ENCODE results near the gene SMPD2. TPM values are rescaled to one million over a fixed set of nuclear protein-coding genes. Genes with fewer than 3 reads are reported as not detected.
A peak's percentile ranks its signal among the peaks of the same experiment; 100 is the strongest.

Gene SMPD2
- total RNA-seq, 2 donors from 2014 or later: 5.5 TPM

DNA sequence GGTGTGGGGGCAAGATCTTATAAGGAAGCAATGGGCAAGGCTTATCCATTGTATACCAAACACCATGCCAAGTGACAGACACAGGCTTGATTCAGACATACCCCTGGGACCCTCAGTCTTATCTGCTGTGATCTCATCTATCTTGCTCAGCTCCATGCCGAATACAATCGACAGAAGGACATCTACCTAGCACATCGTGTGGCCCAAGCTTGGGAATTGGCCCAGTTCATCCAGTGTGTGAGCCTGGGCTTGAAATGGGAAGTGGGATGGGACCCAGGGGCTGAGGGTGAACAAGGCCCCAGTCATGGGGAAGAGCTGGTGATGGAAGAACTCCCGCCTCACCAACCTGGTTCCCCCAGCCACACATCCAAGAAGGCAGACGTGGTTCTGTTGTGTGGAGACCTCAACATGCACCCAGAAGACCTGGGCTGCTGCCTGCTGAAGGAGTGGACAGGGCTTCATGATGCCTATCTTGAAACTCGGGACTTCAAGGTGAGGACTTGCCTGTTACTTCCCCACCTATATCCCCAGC, 1.9 kb downstream of the SMPD2 start:
- DNase-seq (ENCODE audit: low spot score): no peak
- Histone ChIP-seq H3K4me1 (peaks cover 0 to 20% of the 10 kb centered on the region in 2 donors), H3K9me3 (no peaks in the 10 kb centered on the region), H3K27me3 (no peaks in the 10 kb centered on the region), H3K27ac (no peak overlapping the region), H3K36me3 (peaks cover 5% of the 10 kb centered on the region), H3K4me3 (no peak overlapping the region)
- TF ChIP-seq, protein P1, sequence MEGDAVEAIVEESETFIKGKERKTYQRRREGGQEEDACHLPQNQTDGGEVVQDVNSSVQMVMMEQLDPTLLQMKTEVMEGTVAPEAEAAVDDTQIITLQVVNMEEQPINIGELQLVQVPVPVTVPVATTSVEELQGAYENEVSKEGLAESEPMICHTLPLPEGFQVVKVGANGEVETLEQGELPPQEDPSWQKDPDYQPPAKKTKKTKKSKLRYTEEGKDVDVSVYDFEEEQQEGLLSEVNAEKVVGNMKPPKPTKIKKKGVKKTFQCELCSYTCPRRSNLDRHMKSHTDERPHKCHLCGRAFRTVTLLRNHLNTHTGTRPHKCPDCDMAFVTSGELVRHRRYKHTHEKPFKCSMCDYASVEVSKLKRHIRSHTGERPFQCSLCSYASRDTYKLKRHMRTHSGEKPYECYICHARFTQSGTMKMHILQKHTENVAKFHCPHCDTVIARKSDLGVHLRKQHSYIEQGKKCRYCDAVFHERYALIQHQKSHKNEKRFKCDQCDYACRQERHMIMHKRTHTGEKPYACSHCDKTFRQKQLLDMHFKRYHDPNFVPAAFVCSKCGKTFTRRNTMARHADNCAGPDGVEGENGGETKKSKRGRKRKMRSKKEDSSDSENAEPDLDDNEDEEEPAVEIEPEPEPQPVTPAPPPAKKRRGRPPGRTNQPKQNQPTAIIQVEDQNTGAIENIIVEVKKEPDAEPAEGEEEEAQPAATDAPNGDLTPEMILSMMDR (IDR thresholded peaks at IDR 0.05): no peak

DNA sequence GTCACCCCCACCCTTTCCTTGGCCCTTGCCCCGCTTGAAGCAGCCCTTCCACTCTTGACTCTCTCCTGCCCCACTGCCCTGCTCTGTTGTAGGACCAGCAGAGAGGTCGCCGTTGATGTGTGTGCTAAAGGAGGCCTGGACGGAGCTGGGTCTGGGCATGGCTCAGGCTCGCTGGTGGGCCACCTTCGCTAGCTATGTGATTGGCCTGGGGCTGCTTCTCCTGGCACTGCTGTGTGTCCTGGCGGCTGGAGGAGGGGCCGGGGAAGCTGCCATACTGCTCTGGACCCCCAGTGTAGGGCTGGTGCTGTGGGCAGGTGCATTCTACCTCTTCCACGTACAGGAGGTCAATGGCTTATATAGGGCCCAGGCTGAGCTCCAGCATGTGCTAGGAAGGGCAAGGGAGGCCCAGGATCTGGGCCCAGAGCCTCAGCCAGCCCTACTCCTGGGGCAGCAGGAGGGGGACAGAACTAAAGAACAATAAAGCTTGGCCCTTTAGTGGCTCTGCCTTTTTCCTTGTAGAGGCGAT, 3.0 kb downstream of the SMPD2 start:
- TF ChIP-seq, protein P1 (IDR thresholded peaks at IDR 0.05): no peak
- H3K4me1 ChIP-seq: peaks cover 0 to 20% of the 10 kb centered on the region in 2 donors
- peaks cover 5% of the 10 kb centered on the region for H3K36me3 ChIP-seq
- H3K9me3 ChIP-seq: no peaks in the 10 kb centered on the region
- no peak for DNase-seq (ENCODE audit: low spot score)
- no peak overlapping the region for H3K4me3 ChIP-seq
- no peak overlapping the region for H3K27ac ChIP-seq
- no peaks in the 10 kb centered on the region for H3K27me3 ChIP-seq

DNA sequence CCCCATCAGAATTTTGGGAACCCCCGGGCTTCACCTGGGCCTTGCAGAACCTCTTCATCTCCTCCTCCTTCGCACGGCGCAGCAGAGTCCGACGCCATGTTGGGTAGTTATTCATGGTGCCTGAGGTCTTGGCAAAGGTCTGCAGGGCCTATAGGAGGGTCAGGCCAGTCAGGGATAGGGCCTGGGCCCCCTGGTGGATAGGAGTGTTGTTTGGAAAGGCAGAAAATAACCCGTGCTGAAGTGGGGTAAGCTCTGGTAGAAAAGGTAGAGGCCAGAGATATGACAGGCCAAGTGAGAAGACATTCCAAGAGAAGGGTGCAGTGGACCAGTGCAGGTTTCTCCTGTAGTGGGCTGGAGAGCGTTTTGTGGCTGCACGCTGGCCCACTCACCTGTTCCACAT, 4.9 kb downstream of the SMPD2 start:
- DNase-seq (ENCODE audit: low spot score): no peak
- Histone ChIP-seq H3K27ac (no peak overlapping the region), H3K36me3 (peaks cover 5% of the 10 kb centered on the region), H3K27me3 (no peaks in the 10 kb centered on the region), H3K9me3 (no peaks in the 10 kb centered on the region), H3K4me3 (no peak overlapping the region), H3K4me1 (peaks cover 0 to 12% of the 10 kb centered on the region in 2 donors)
- TF ChIP-seq, protein P1 (IDR thresholded peaks at IDR 0.05): no peak

DNA sequence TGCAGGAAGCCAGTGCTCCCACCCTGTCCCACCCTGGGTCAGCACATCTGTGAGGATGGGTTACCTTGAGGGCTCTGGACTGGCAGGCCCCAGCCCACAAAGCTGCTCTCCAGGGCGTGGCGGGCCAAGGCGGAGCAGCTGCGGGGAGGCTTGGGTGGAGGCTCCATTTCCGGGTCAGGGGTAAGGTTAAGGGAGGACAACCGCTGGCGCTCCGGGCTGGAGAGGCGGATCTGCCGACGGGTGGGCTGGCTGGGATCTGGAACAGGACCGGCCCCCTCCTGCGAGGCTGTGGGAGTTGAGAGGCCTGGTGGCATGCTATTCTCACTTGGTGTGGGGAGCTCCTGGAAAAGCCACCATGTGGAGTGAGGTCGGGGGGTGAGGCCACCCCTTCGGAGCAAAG, 5.5 kb downstream of the SMPD2 start:
- Histone ChIP-seq H3K27ac (no peak overlapping the region), H3K4me3 (no peak overlapping the region), H3K27me3 (no peaks in the 10 kb centered on the region), H3K9me3 (no peaks in the 10 kb centered on the region), H3K4me1 (peaks cover 0 to 11% of the 10 kb centered on the region in 2 donors), H3K36me3 (peaks cover 5% of the 10 kb centered on the region)
- DNase-seq (ENCODE audit: low spot score): no peak
- TF ChIP-seq, protein P1 (IDR thresholded peaks at IDR 0.05): no peak

DNA sequence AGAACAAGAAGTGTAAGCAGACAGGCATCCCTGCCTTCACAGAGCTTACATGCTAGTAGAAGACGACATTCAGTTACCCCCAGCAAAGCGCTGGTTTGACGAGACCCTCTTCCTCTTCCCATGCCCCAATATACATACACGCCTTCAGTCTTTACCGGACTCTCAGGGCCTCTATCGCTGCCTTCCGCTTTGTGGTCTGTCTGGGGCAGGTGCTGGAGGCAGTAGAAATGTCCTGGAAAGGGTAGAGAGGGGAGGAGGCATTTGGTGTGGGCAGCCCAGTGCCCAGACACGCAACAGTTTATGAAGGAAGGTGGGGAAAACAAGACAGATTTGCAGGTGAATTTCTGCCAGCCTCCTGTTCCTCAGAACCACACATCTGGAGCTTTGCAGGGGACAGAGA, 6.0 kb downstream of the SMPD2 start:
- TF ChIP-seq, protein P1 (IDR thresholded peaks at IDR 0.05): no peak
- DNase-seq (ENCODE audit: low spot score): no peak
- no peak overlapping the region for H3K27ac ChIP-seq
- no peaks in the 10 kb centered on the region for H3K9me3 ChIP-seq
- H3K4me3 ChIP-seq: no peak overlapping the region
- H3K4me1 ChIP-seq: peaks cover 0 to 6% of the 10 kb centered on the region in 2 donors
- no peaks in the 10 kb centered on the region for H3K27me3 ChIP-seq
- H3K36me3 ChIP-seq: peaks cover 5% of the 10 kb centered on the region

DNA sequence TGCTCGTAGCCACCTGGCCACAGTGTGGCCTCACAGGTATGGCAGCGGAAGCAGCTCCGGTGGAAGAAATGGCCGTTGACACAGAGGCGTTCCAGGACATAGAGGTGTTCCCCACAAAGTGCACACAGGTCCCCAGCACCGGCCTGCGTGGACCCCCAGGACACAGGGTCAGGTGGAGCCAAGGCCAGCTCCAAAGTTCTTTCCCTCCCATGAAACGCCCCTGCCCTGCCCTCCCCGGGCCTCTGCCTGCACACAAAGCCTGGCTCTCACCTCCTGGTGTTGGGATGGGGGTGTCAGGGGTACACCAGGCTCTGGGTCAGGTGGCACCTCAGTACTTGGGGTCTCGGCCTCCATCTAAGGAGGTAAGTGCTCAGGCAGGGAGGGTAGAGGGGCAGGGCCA, 6.6 kb downstream of the SMPD2 start:
- DNase-seq (ENCODE audit: low spot score): peak; percentile 50
- Histone ChIP-seq H3K36me3 (peaks cover 5% of the 10 kb centered on the region), H3K27me3 (no peaks in the 10 kb centered on the region), H3K4me1 (peaks cover 0 to under 1% of the 10 kb centered on the region in 2 donors), H3K9me3 (no peaks in the 10 kb centered on the region), H3K4me3 (no peak overlapping the region), H3K27ac (no peak overlapping the region)
- TF ChIP-seq, protein P1 (IDR thresholded peaks at IDR 0.05): no peak

Measured in right atrium auricular region (tissue), 2 donors.